Sigmoid colon (tissue), 4 donors: ENCODE data around the gene DHPS.

Source experiments
- CTCF ChIP-seq, 4 experiments: fragments of 450-650 bp in 3 of 4; fragments of 200-600 bp in 1 of 4; IDR thresholded peaks; one replicate each; pipeline ENCODE4 v1.5.1; 2016 to 2019; ENCODE audit warnings: antibody characterized with exemption in 4 of 4, mild to moderate bottlenecking in 3 of 4, moderate library complexity in 2 of 4
- POLR2A ChIP-seq, 2 donors: fragments of 450-650 bp; IDR thresholded peaks; one replicate each; pipeline ENCODE4 v1.6.1; 2016; ENCODE audit warnings: antibody characterized with exemption in 2 of 2, mild to moderate bottlenecking in 2 of 2, moderate library complexity in 2 of 2
- POLR2AphosphoS5 ChIP-seq, 4 donors: sonication (generic); formaldehyde crosslinking; IDR thresholded peaks; one replicate each; pipeline ENCODE4 v1.6.1; 2017; ENCODE audit warnings: antibody characterized with exemption in 4 of 4

GRCh38 chr19:12730064-12730463 is 48.4 kb upstream of the DHPS start:
- TF ChIP-seq CTCF (IDR thresholded peaks at IDR 0.05) (no peak), POLR2A (IDR thresholded peaks at IDR 0.05) (no peak), POLR2AphosphoS5 (IDR thresholded peaks at IDR 0.05) (no peak)
